A673 (cell line): Measurements from ENCODE around the gene VPS37B.

Experiments
- CTCF ChIP-seq: fragments of 300-800, 200-600 bp; sonication (generic); conservative IDR thresholded peaks from 2 replicates; pipeline ENCODE4 v1.5.1; 2017; ENCODE audit warnings: low read depth, mild to moderate bottlenecking, antibody characterized with exemption, low read length, moderate library complexity, mixed read lengths
- EZH2 ChIP-seq: fragments of 200-600 bp; sonication (generic); IDR thresholded peaks from 2 replicates; pipeline ENCODE4 v1.6.1; 2017; ENCODE audit warnings: borderline replicate concordance, low read depth, mild to moderate bottlenecking, mixed read lengths, antibody characterized with exemption, low read length; ENCODE audit not compliant: poor library complexity, severe bottlenecking

- no peak for TF ChIP-seq CTCF
- no peak for TF ChIP-seq EZH2
These were observed 33.2 kb upstream of the VPS37B start for GRCh38 chr12:122929148-122929538.
